ENCODE data around the gene ZNF862. TPM values are rescaled to one million over a fixed set of nuclear protein-coding genes. Genes with fewer than 3 reads are reported as not detected.
"Not testable (repeated sequence)": the region's sequence is repeated elsewhere in the genome, so short reads cannot be mapped to it uniquely, and the experiment has no call there.

The ZNF862 gene
- total RNA-seq, 1 experiment from 2014 or later = 2.8 TPM

DNA sequence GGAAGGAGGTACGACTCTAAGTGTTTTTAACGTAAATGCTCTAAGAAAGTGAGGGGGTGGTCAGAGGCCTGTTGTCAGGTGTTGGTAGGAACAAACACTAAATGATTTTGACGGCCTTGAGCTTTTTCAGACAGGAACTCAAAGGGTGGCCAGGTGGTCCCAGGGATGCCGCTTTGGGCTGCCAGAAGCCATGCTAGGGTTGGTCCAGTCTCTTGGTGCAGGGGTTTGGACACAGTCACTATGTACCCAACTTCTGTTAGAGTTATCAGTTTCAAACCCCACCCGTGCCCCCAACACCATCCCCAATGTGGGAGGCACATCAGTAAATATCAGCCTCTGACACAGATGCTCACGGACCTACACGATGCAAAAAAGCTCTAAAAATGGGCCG lies 44.9 kb downstream of the ZNF862 start:
- in situ Hi-C loops (cut with HindIII; ENCODE audit: low pct_unique_long_range_greater_than_20kb, low sequenced_read_pairs) = no loop called here
- no peak for DNase-seq (ENCODE audit: low read depth)

- in situ Hi-C loops (cut with HindIII; ENCODE audit: low pct_unique_long_range_greater_than_20kb, low sequenced_read_pairs) = no loop called here
- DNase-seq (ENCODE audit: low read depth) = peak; percentile 29
Measured at GRCh38 chr7:149883452-149883861, 45.3 kb downstream of the ZNF862 start.

GRCh38 chr7:149884016-149884415 lies 45.8 kb downstream of the ZNF862 start:
- no peak for DNase-seq (ENCODE audit: low read depth)
- in situ Hi-C loops (cut with HindIII; ENCODE audit: low pct_unique_long_range_greater_than_20kb, low sequenced_read_pairs) = no loop called here

- in situ Hi-C loops (cut with HindIII; ENCODE audit: low pct_unique_long_range_greater_than_20kb, low sequenced_read_pairs) = no loop called here
- no peak for DNase-seq (ENCODE audit: low read depth)
Measured at GRCh38 chr7:149884541-149884940, 46.4 kb downstream of the ZNF862 start.

- in situ Hi-C loops (cut with HindIII; ENCODE audit: low pct_unique_long_range_greater_than_20kb, low sequenced_read_pairs) = no loop called here
- DNase-seq (ENCODE audit: low read depth) = no peak
Measured at GRCh38 chr7:149885191-149886017, 47.2 kb downstream of the ZNF862 start.

DNA sequence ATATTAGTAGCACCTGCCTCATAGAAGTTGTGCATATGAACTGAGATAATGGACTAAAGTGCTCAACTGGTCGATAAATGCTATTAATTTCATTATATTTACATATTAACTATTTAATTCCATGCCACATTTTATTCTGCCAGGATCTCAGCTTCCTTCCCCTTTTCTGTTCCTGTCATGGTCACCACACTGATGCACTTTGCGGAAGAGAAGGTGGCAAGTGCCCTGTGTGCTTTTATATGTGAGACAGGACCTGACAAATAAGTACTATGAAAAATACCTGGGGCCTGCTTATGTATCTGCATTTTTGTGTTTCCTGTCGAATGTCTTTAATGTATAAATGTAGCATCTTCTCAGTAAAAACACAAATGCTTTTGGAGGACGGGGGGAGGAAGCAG lies 47.8 kb downstream of the ZNF862 start:
- in situ Hi-C loops (cut with HindIII; ENCODE audit: low pct_unique_long_range_greater_than_20kb, low sequenced_read_pairs) = no loop called here
- DNase-seq (ENCODE audit: low read depth) = no peak

DNA sequence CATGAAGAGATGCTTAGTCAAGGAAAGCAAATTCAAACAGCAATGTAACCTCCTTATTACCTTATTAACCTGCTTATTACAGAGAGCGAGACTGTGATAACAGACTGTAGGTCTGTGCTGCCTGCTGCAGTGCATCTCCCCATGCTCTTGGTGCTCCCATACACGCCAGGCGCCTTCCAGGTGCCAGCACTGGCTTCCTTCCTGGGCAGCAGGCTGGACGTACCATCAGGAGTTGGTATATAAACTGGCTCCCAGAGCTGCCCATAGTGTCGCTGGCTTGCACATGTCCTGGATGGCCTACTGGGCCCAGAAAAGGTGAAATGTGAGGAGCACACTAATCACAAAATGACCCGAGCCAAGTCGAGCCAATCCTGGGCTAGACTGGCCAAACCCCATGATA lies 49.1 kb downstream of the ZNF862 start:
- in situ Hi-C loops (cut with HindIII; ENCODE audit: low pct_unique_long_range_greater_than_20kb, low sequenced_read_pairs) = no loop called here
- DNase-seq (ENCODE audit: low read depth) = no peak

GRCh38 chr7:149890715-149891114 lies 52.5 kb downstream of the ZNF862 start:
- DNase-seq (ENCODE audit: low read depth); in situ Hi-C loops (cut with HindIII; ENCODE audit: low pct_unique_long_range_greater_than_20kb, low sequenced_read_pairs): not testable (repeated sequence)

DNA sequence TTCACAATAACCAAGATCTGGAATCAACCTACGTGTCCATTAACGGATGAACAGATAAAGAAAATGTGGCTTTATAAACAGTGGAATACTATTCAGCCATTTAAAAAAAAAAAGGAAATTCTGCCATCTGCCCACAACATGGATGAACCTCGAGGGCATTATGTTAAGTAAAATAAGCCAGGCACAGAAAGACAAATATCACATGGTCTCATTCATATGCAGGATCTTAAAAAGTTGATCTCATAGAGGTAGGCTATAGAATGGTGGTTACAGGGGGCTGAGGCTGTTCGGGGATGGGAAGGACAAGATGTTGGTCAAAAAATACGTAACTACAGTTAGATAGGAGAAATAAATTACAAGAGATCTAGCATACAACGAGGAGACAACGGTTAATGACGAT lies 56.8 kb downstream of the ZNF862 start:
- in situ Hi-C loops (cut with HindIII; ENCODE audit: low pct_unique_long_range_greater_than_20kb, low sequenced_read_pairs) = not testable (repeated sequence)

DNA sequence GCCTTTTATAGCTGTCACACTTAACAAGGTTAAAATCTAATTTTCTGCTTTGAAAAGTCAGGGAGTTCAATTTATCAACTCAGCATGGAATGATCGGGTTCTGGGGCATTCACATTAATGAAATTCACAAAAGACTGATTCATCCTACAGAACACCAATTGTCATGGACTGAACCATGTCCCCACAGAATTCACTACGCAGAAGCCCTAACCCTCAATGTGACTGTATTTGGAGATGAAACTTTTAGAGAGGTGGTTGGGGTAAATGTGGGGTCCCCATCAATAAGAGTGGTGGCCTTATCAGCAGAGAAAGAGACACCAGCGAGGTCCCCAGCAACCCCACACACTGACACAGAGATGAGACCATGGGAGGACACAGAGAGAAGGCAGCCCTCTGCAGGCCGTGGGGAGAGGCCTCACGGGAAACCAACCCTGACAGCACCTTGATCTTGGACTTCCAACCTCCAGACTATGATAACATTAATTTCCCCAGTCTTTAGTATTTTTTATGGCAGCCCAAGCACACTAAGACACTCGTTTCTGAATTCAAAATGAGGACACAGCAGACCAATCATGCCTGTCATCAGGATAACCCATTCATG lies 69.7 kb downstream of the ZNF862 start:
- DNase-seq (ENCODE audit: low read depth); in situ Hi-C loops (cut with HindIII; ENCODE audit: low pct_unique_long_range_greater_than_20kb, low sequenced_read_pairs): not testable (repeated sequence)

More for the DNA sequence above, 56.8 kb downstream of the ZNF862 start:
- not testable (repeated sequence) for DNase-seq (ENCODE audit: low read depth)

GRCh38 chr7:149910219-149910618 lies 72.0 kb downstream of the ZNF862 start:
- DNase-seq (ENCODE audit: low read depth); in situ Hi-C loops (cut with HindIII; ENCODE audit: low pct_unique_long_range_greater_than_20kb, low sequenced_read_pairs): not testable (repeated sequence)

DNA sequence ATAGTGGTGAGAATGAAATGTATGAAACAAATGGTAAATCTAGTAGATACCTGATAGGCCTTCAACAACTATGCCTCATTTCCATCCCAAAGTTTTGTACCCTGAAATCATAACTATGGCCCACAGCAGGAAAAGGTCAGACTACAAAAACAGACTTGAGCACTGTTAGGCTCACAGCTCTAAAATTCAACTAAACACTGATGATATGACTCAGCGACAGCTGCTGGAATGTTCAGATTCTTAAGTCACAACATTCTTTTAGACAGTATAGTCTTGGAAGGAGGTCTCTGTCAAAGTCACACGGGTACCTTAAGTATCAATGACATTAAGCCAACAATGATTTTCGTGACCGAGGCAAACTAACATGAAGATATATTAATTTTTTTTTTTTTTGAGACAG lies 74.0 kb downstream of the ZNF862 start:
- in situ Hi-C loops (cut with HindIII; ENCODE audit: low pct_unique_long_range_greater_than_20kb, low sequenced_read_pairs); DNase-seq (ENCODE audit: low read depth): not testable (repeated sequence)

Other genes with a start within 250 kb of the ZNF862 start
- gene ZNF467, start 64.8 kb upstream of the ZNF862 start, total RNA-seq (2014; rRNA removed; shearing (Covaris generic); ENCODE audit: low replicate concordance) = 0.41 and 1.4 TPM in 2 replicates
- 66.1 and 85.9 TPM in 2 replicates for gene ATP6V0E2, start 35.6 kb downstream of the ZNF862 start, total RNA-seq (2014; rRNA removed; shearing (Covaris generic); ENCODE audit: low replicate concordance)